ENCODE data around the gene SYT17.

The SYT17 gene

DNA sequence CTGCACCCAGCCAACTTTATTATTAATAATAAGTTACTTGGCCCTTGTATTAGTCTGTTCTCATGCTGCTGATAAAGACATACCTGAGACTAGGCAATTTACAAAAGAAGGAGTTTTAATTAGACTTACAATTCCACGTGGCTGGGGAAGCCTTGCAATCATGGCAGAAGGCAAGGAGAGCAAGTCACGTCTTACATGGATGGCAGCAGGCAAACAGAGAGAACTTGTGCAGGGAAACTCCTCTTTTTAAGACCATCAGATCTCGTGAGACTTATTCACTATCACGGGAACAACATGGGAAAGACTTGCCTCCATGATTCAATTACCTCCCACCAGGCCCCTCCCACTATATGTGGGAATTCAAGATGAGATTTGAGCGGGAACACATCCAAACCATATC is 47.7 kb downstream of the SYT17 start:
- H3K4me1 Mint-ChIP-seq, result no peaks in the 10 kb centered on the region
- no peak overlapping the region for H3K27ac Mint-ChIP-seq
- peaks cover 6% of the 10 kb centered on the region for H3K9me3 Mint-ChIP-seq
- H3K27me3 Mint-ChIP-seq (ENCODE audit: low read depth), result peaks cover 4% of the 10 kb centered on the region
- H3K36me3 Mint-ChIP-seq (ENCODE audit: low read depth), result no peaks in the 10 kb centered on the region
- no peak for TF ChIP-seq CTCF (IDR thresholded peaks at IDR 0.05; ENCODE audit: unreplicated experiment in 3 of 3)
- H3K4me3 Mint-ChIP-seq, result no peak overlapping the region

DNA sequence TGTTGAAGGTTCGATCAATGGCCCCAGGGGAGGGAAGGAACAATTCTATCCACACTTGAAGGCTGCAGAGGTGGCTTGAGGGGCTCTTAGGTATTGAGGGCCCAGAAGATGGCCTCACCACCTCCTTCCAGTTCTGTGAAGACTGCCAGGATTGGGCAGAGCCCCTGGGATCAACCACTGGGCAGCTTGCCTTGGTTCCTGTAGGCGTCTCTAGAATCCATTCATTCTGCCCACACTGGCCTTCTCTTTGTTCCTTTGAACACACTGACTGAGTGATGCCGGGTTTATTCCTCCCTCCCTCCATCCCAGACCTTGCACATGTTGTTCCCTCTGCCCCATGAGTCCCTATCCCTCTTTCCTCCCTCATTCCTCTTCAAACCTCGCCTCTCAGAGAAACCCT is 50.5 kb downstream of the SYT17 start:
- H3K27me3 Mint-ChIP-seq (ENCODE audit: low read depth), result no peaks in the 10 kb centered on the region

GRCh38 chr16:19219836-19220235 is 51.8 kb downstream of the SYT17 start:
- Mint-ChIP-seq H3K9me3 (peaks cover 8% of the 10 kb centered on the region), H3K27me3 (ENCODE audit: low read depth) (no peaks in the 10 kb centered on the region), H3K4me3 (no peak overlapping the region), H3K27ac (no peak overlapping the region), H3K4me1 (no peaks in the 10 kb centered on the region), H3K36me3 (ENCODE audit: low read depth) (peaks cover 6% of the 10 kb centered on the region)
- no peak for TF ChIP-seq CTCF (IDR thresholded peaks at IDR 0.05; ENCODE audit: unreplicated experiment in 3 of 3)

More for the DNA sequence above, 50.5 kb downstream of the SYT17 start:
- H3K27ac Mint-ChIP-seq, result no peak overlapping the region
- H3K9me3 Mint-ChIP-seq, result peaks cover 3% of the 10 kb centered on the region
- H3K4me1 Mint-ChIP-seq, result no peaks in the 10 kb centered on the region
- H3K4me3 Mint-ChIP-seq, result no peak overlapping the region
- H3K36me3 Mint-ChIP-seq (ENCODE audit: low read depth), result no peaks in the 10 kb centered on the region
- TF ChIP-seq CTCF (IDR thresholded peaks at IDR 0.05; ENCODE audit: unreplicated experiment in 3 of 3), result no peak

DNA sequence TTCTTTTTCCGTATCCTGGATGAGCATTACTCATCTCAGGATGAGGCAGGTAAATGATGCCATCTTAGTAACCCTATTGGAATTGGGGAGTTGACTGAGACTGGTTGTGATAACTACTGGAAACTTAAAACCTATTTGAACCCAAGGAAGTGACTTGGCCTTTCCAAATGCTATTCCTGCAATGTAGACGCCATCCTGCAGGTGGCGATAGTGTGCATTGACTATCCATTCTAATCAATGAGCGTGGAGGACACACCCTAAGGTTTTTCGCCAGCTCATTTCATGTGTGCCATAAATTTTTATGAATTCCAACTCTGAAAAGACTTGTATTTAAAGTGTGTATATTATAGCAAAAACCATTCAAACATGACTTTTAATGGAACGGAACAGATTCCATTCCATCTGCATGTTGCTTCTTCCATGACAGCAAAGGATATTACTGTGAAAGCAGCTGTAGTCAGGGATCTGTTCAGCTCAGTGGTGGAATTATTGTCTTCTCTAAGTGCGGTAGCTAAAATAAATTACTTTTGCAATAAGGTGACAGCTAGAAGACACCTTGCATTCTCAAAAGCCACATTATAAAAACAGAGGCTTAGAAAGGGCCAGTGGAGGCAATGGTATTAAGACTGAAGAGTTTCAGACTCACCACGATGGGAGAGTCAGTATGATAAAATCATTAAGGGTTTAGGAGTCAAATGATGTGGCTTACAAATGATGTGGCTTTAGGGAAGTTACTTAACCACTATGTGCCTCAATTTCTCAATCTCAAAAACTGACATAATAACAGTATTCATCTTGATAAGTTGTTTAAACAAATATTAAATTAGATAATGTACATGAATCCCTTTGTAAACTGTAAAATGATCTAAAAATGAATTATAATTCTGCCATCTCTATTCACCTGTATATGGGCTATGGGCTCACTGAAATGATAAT is 55.5 kb downstream of the SYT17 start:
- Mint-ChIP-seq H3K4me1 (peaks cover 13% of the 10 kb centered on the region), H3K4me3 (no peak overlapping the region), H3K36me3 (ENCODE audit: low read depth) (peaks cover 9% of the 10 kb centered on the region), H3K9me3 (peaks cover 5% of the 10 kb centered on the region), H3K27ac (no peak overlapping the region), H3K27me3 (ENCODE audit: low read depth) (no peaks in the 10 kb centered on the region)
- peak; percentile 33 to 53 (median 45) for TF ChIP-seq CTCF (IDR thresholded peaks at IDR 0.05; ENCODE audit: unreplicated experiment in 3 of 3)

DNA sequence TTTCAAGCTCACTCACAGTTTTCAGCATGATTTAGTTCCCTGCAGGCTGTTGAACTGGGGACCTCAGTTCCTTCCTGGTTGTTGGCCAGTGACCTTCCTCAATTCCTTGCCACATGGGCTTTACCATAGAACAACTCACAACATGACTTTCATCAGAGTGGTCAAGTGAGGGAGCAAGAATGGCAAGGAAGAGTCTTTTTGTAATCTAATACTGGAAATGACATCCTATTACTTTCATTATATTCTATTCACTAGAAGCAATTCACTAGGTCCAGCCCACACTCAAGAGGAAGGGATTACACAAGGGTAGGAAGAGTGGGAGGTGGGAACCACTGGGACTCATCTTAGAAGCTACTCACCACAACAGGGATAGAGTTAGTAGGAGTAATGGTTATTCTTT is 57.6 kb downstream of the SYT17 start:
- Mint-ChIP-seq H3K9me3 (peaks cover 5% of the 10 kb centered on the region), H3K36me3 (ENCODE audit: low read depth) (peaks cover 9% of the 10 kb centered on the region), H3K4me3 (no peak overlapping the region), H3K27ac (no peak overlapping the region), H3K27me3 (ENCODE audit: low read depth) (no peaks in the 10 kb centered on the region), H3K4me1 (peaks cover 21% of the 10 kb centered on the region)
- TF ChIP-seq CTCF (IDR thresholded peaks at IDR 0.05; ENCODE audit: unreplicated experiment in 3 of 3), result no peak

DNA sequence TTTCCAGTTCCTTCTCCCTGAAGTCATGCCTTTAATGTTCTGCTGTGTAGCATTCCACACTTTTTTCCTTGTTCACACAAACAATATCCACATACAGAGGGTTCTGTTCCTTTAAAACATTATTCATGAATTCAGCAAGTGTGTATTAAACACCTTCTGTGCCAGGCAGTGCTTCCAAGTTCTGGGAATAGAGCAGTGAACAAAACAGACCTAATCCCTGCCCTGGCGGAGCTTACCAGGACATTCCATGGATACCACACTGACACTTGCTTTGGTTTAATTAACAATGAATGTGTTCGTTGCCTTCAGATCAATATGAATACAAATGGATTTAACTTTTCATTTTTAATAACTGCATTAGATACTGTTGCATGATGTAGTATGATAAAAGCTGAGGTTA is 59.6 kb downstream of the SYT17 start:
- no peak for TF ChIP-seq CTCF (IDR thresholded peaks at IDR 0.05; ENCODE audit: unreplicated experiment in 3 of 3)
- peaks cover 9% of the 10 kb centered on the region for H3K36me3 Mint-ChIP-seq (ENCODE audit: low read depth)
- H3K4me3 Mint-ChIP-seq, result peak overlapping the region in 1 of 3 experiments; percentile 10
- H3K27me3 Mint-ChIP-seq (ENCODE audit: low read depth), result no peaks in the 10 kb centered on the region
- peaks cover 21% of the 10 kb centered on the region for H3K4me1 Mint-ChIP-seq
- peaks cover 5% of the 10 kb centered on the region for H3K9me3 Mint-ChIP-seq
- H3K27ac Mint-ChIP-seq, result peak overlapping the region in 2 of 3 experiments; percentile 0 to 34
